Transverse colon (tissue), 4 donors: Measurements from ENCODE around the gene KIF7.

ENCODE experiments used
- CTCF ChIP-seq, 5 experiments: fragments of 200-600 bp in 3 of 5; fragments of 450-650 bp in 2 of 5; sonication (generic) in 3 of 5; IDR thresholded peaks; 1 replicate in 2 of 5; 2 replicates in 3 of 5; pipeline ENCODE4 v1.5.1; 2016 to 2017; ENCODE audit warnings: antibody characterized with exemption in 5 of 5, inconsistent platforms in 3 of 5, mild to moderate bottlenecking in 2 of 5, moderate library complexity in 1 of 5
- EP300 ChIP-seq: sonication (generic); formaldehyde crosslinking; IDR thresholded peaks from one replicate; pipeline ENCODE4 v1.6.1; 2017; ENCODE audit warnings: antibody characterized with exemption, low read depth
- POLR2A ChIP-seq: fragments of 450-650 bp; IDR thresholded peaks from one replicate; pipeline ENCODE4 v1.6.1; 2016; ENCODE audit warnings: antibody characterized with exemption, mild to moderate bottlenecking, moderate library complexity
- POLR2AphosphoS5 ChIP-seq, 3 donors: sonication (generic); formaldehyde crosslinking; IDR thresholded peaks; one replicate each; pipeline ENCODE4 v1.6.1; 2016; ENCODE audit warnings: antibody characterized with exemption in 3 of 3

- TF ChIP-seq CTCF (IDR thresholded peaks at IDR 0.05) (no peak), POLR2AphosphoS5 (IDR thresholded peaks at IDR 0.05) (no peak), EP300 (no peak), POLR2A (no peak)
Measured at GRCh38 chr15:89672221-89673164, 17.2 kb upstream of the KIF7 start.
